ENCODE measurements around the gene TRIM27. TPM values are rescaled to one million over a fixed set of nuclear protein-coding genes. Genes with fewer than 3 reads are reported as not detected.
"Not testable (repeated sequence)": the region's sequence is repeated elsewhere in the genome, so short reads cannot be mapped to it uniquely, and the experiment has no call there.

Gene TRIM27
- total RNA-seq, 4 donors from 2014 or later = 30.0 to 48.0 (median 40.2) TPM

DNA sequence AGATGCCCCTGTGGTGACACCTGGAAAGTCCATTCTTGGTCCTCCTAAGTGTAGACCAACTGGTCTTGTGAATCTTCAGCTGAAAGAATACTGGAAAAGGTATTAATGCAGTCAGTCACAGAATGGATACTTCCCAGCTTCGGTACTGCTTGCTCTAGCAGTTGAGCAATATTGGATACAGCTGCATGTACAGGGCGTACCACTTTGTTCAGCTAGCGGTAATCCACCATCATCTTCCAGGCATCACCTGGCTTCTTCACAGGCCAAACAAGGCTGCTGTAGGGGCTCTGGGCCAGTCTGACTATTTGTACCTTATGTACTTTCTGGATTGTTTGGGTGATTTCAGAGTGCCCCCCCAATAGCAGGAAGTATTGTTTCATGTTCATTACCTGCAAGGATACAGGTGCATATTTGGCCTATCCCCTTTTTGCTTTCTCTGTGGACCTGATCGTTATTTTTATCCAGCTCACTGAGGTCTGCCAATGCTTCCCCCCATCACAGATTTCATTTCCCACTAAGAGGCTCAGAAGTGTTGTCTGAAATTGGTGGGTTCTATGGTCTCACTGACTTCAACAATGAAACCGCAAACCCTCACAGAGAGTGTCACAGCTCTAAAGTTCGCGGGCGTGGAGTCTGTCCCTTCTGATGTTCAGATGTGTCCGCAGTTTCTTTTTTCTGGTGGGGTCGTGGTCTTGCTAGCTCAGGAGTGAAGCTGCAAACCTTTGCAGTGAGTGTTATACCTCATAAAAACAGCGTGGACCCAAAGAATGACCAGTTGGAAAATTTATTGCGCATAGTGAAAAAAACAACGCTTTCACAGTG is 52.2 kb downstream of the TRIM27 start:
- Histone ChIP-seq H3K4me3 (no peak overlapping the region), H3K9me3 (no peaks in the 10 kb centered on the region), H3K36me3 (no peaks in the 10 kb centered on the region), H3K27me3 (peaks cover 19% of the 10 kb centered on the region), H3K27ac (no peak overlapping the region), H3K4me1 (peaks cover 3% of the 10 kb centered on the region)
- no peak for TF ChIP-seq POLR2A (IDR thresholded peaks at IDR 0.05)
- no peak for TF ChIP-seq EP300 (IDR thresholded peaks at IDR 0.05)
- TF ChIP-seq POLR2AphosphoS5 (IDR thresholded peaks at IDR 0.05) = no peak
- TF ChIP-seq, protein P1, sequence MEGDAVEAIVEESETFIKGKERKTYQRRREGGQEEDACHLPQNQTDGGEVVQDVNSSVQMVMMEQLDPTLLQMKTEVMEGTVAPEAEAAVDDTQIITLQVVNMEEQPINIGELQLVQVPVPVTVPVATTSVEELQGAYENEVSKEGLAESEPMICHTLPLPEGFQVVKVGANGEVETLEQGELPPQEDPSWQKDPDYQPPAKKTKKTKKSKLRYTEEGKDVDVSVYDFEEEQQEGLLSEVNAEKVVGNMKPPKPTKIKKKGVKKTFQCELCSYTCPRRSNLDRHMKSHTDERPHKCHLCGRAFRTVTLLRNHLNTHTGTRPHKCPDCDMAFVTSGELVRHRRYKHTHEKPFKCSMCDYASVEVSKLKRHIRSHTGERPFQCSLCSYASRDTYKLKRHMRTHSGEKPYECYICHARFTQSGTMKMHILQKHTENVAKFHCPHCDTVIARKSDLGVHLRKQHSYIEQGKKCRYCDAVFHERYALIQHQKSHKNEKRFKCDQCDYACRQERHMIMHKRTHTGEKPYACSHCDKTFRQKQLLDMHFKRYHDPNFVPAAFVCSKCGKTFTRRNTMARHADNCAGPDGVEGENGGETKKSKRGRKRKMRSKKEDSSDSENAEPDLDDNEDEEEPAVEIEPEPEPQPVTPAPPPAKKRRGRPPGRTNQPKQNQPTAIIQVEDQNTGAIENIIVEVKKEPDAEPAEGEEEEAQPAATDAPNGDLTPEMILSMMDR (IDR thresholded peaks at IDR 0.05) = no peak
- 95% methylated on average over 13 of the region's 13 CpGs for WGBS
- DNase-seq (ENCODE audit: low spot score in 2 of 2) = no peak

DNA sequence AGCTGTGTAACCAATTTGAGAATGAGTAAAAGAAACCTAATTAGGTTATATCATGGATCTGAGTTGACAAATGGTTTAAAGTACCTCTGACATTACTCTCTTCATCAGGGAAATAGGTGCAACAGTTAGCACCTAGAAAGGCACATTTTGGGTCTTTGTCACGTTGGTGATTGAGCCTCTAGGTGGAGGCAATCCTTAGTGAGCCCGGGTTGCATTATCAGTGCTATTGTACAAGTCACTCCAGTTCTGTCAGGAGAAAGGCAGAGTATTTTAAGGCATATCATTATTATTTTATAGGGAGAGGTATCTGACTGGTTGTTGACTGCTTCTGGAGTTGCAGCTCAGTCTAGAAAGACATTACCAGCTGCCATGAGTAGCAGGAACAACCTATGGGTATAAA is 54.9 kb downstream of the TRIM27 start:
- H3K36me3 ChIP-seq = no peaks in the 10 kb centered on the region
- H3K27me3 ChIP-seq = no peaks in the 10 kb centered on the region
- WGBS = 65% methylated on average over 2 of the region's 2 CpGs
- TF ChIP-seq, protein P1 (IDR thresholded peaks at IDR 0.05) = no peak
- TF ChIP-seq POLR2A (IDR thresholded peaks at IDR 0.05) (no peak), POLR2AphosphoS5 (IDR thresholded peaks at IDR 0.05) (no peak), EP300 (IDR thresholded peaks at IDR 0.05) (no peak)
- no peak overlapping the region for H3K27ac ChIP-seq
- no peak overlapping the region for H3K4me3 ChIP-seq
- no peaks in the 10 kb centered on the region for H3K9me3 ChIP-seq
- H3K4me1 ChIP-seq = peaks cover 12% of the 10 kb centered on the region
- no peak for DNase-seq (ENCODE audit: low spot score in 2 of 2)

DNA sequence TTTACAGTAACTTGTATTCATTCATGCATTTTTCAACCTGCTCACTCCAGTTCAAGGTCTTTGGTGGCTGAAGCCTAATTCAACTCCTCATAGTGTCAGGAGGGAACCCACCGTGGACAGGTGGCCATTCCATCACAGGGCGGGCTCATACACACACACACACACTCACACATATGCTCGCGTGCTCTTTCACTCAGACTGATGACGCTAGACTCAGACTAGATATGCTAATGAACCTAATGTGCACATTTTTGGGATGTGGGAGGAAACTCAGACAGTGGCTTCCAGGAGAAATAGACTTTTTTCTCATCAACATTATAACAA is 56.7 kb downstream of the TRIM27 start:
- no peak for TF ChIP-seq POLR2A (IDR thresholded peaks at IDR 0.05)
- peak overlapping the region; percentile 84 for H3K27ac ChIP-seq

DNA sequence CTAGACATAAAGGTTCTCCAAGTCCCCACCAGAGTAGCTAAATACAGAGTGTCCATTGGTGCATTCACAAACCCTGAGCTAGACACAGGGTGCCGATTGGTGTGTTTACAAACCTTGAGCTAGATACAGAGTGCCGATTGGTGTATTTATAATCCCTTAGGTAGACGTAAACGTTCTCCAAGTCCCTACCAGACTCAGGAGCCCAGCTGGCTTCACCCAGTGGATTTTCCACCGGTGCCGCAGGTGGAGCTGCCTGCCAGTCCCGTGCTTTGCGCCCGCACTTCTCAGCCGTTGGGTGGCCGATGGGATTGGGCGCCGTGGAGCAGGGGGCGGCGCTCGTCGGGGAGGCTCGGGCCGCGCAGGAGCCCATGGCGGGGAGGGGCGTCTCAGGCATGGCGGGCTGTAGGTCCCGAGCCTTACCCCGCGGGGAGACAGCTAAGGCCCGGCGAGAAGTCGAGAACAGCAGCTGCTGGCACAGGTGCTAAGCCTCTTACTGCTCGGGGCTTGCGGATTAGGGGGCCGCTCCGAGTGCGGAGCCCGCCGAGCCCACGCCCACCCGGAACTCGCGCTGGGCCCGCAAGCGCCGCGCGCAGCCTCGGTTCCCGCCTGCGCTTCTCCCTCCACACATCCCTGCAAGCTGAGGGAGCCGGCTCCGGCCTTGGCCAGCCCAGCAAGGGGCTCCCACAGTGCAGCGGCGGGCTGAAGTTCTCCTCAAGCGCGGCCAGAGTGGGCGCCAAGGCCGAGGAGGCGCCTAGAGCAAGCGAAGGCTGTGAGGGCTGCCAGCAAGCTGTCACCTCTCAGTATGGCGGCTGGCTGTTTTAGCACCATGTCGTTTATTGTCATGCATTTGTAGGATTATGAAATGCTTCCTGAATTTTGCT is 57.3 kb downstream of the TRIM27 start:
- H3K9me3 ChIP-seq, H3K27me3 ChIP-seq, H3K36me3 ChIP-seq: not testable (repeated sequence)
- Histone ChIP-seq H3K27ac (peak overlapping the region; percentile 84), H3K4me1 (peaks cover 18% of the 10 kb centered on the region), H3K4me3 (peak overlapping the region; percentile 57)
- DNase-seq (ENCODE audit: low spot score in 2 of 2) = peak; percentile 83 to 84
- TF ChIP-seq POLR2A (IDR thresholded peaks at IDR 0.05) (peak in 1 of 2 donors; percentile 7), POLR2AphosphoS5 (IDR thresholded peaks at IDR 0.05) (peak in 2 of 3 donors; percentile 7 to 45)
- WGBS = 2% methylated on average over 14 of the region's 60 CpGs

More for the DNA sequence above, 56.7 kb downstream of the TRIM27 start:
- 12% methylated on average over 5 of the region's 5 CpGs for WGBS
- no peaks in the 10 kb centered on the region for H3K36me3 ChIP-seq
- H3K4me1 ChIP-seq = peaks cover 18% of the 10 kb centered on the region
- peak overlapping the region; percentile 57 for H3K4me3 ChIP-seq
- H3K27me3 ChIP-seq = no peaks in the 10 kb centered on the region
- no peaks in the 10 kb centered on the region for H3K9me3 ChIP-seq
- DNase-seq (ENCODE audit: low spot score in 2 of 2) = no peak

DNA sequence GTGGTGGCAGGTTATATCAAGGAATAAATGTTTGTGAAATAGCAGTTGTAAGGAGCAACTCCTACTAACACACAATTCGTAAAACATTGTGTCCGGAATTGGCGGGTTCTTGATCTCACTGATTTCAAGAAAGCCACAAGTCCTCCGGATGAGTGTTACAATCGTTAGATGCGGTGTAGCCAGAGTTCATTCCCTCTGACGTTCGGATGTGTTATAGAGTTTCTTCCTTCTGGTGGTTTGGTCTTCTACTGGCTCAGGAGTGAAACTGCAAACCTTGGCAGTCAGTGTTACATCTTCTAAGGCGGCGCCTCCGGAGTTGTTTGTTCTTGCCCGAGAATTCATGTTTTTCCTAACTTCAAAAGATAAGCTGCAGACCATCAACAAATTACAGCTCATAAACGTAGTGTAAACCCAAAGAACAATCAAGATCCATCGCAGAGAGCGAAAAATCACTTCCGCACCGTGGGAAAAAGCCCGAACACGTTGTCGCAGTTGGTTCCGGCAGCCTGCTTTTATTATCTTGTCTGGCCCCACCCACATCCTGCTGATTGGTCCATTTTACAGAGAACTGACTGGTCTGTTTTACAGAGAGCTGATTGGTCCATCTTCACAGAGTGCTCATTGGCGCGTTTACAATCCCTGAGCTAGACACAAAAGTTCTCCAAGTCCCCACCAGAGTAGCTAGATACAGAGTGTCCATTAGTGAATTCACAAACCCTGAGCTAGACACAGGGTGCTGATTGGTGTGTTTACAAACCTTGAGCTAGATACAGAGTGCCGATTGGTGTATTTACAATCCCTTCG is 58.2 kb downstream of the TRIM27 start:
- H3K9me3 ChIP-seq = no peaks in the 10 kb centered on the region
- no peak for TF ChIP-seq EP300 (IDR thresholded peaks at IDR 0.05)
- TF ChIP-seq, protein P1 (IDR thresholded peaks at IDR 0.05) = no peak
- TF ChIP-seq POLR2AphosphoS5 (IDR thresholded peaks at IDR 0.05) = no peak
- no peak for TF ChIP-seq POLR2A (IDR thresholded peaks at IDR 0.05)
- H3K27me3 ChIP-seq = peaks cover 4% of the 10 kb centered on the region
- WGBS = 78% methylated on average over 25 of the region's 25 CpGs
- peak overlapping the region; percentile 57 for H3K4me3 ChIP-seq
- H3K36me3 ChIP-seq = no peaks in the 10 kb centered on the region
- peaks cover 18% of the 10 kb centered on the region for H3K4me1 ChIP-seq
- DNase-seq (ENCODE audit: low spot score in 2 of 2) = no peak
- H3K27ac ChIP-seq = peak overlapping the region; percentile 84
